Spleen (tissue), 11 donors: ENCODE data around the gene KREMEN1. TPM values are rescaled to one million over a fixed set of nuclear protein-coding genes. Genes with fewer than 3 reads are reported as not detected.
A peak's percentile ranks its signal among the peaks of the same experiment; 100 is the strongest.

ENCODE experiments used
- DNase-seq: peaks from one replicate; pipeline ENCODE4 v3.0.0-alpha.2; 2020
- H3K27ac ChIP-seq, 8 donors: fragments of 200-600 bp; sonication (generic) in 7 of 8; 1 replicate in 4 of 8; 2 replicates in 4 of 8; pipeline versions ENCODE4 v1.5.0 to v1.8.0; 2016 to 2021; ENCODE audit warnings: inconsistent platforms in 4 of 8, mild to moderate bottlenecking in 4 of 8, moderate library complexity in 1 of 8
- H3K27me3 ChIP-seq, 7 donors: fragments of 200-600 bp; sonication (generic) in 6 of 7; replicated peaks in 1 of 7; 1 replicate in 4 of 7; 2 replicates in 3 of 7; pipeline versions ENCODE4 v1.5.0 to v1.8.0; 2016 to 2021; ENCODE audit warnings: inconsistent platforms in 3 of 7, mild to moderate bottlenecking in 1 of 7
- H3K36me3 ChIP-seq, 6 donors: fragments of 200-600 bp; sonication (generic) in 5 of 6; 1 replicate in 4 of 6; 2 replicates in 2 of 6; pipeline versions ENCODE4 v1.5.0 to v1.8.0; 2016 to 2021; ENCODE audit warnings: inconsistent platforms in 2 of 6
- H3K4me1 ChIP-seq, 6 donors: fragments of 200-600 bp; sonication (generic) in 5 of 6; 1 replicate in 3 of 6; 2 replicates in 3 of 6; pipeline versions ENCODE4 v1.5.0 to v1.8.0; 2016 to 2021; ENCODE audit warnings: inconsistent platforms in 3 of 6
- H3K4me3 ChIP-seq, 8 donors: fragments of 200-600 bp; sonication (generic) in 7 of 8; 1 replicate in 4 of 8; 2 replicates in 4 of 8; pipeline versions ENCODE4 v1.5.0 to v1.8.0; 2016 to 2021; ENCODE audit warnings: inconsistent platforms in 4 of 8, mild to moderate bottlenecking in 4 of 8, moderate library complexity in 2 of 8
- H3K9me3 ChIP-seq, 8 donors: fragments of 200-600 bp; sonication (generic) in 7 of 8; 1 replicate in 4 of 8; 2 replicates in 4 of 8; pipeline versions ENCODE4 v1.5.0 to v1.8.0; 2016 to 2021; ENCODE audit warnings: inconsistent platforms in 4 of 8
- POLR2A ChIP-seq, 3 donors: fragments of 450-650 bp; IDR thresholded peaks; one replicate each; pipeline ENCODE4 v1.5.1; 2017; ENCODE audit warnings: antibody characterized with exemption in 3 of 3, mild to moderate bottlenecking in 1 of 3
- POLR2AphosphoS5 ChIP-seq, 3 donors: sonication (generic); formaldehyde crosslinking; IDR thresholded peaks; one replicate each; pipeline ENCODE4 v1.5.1; 2017; ENCODE audit warnings: antibody characterized with exemption in 3 of 3
- WGBS, 5 donors: extraction: QIAGEN DNeasy Blood & Tissue Kit in 3 of 5; methylation state at CpG; one replicate each; pipeline versions ENCODE4 v1.1.5 to v1.1.7; 2013 to 2018; 5-methylcytosine and 5-hydroxymethylcytosine counted together
- intact Hi-C: fragments of 100-400 bp; cut with DNase I; formaldehyde crosslinking; loops from one replicate; pipeline ENCODE4 v1.15.0; 2023; ENCODE audit warnings: low total_unique reads
- polyA plus RNA-seq, 3 donors: library from polyadenylated mRNA; stranded (reverse); fragments of 200-250 nt; gene quantifications; one replicate each; pipeline ENCODE4 v1.2.1, GENCODE V29; 2013
- total RNA-seq, 7 donors: library from RNA; depleted of rRNA in 3 of 7; stranded (reverse); fragments of >200 nt in 3 of 7; fragmentation: NEBNext Ultra II Directional in 4 of 7; extraction: Animal tissue kit (Norgen Biotek cat#: 25700) in 4 of 7; gene quantifications; one replicate each; pipeline versions ENCODE4 v1.1.0 to v1.2.1, GENCODE V29; 2016 to 2021
- TF ChIP-seq, protein P1 (sequence below), 11 experiments: fragments of 200-600 bp in 7 of 11; fragments of 450-650 bp in 4 of 11; sonication (generic) in 4 of 11; IDR thresholded peaks in 8 of 11; conservative IDR thresholded peaks in 3 of 11; 1 replicate in 7 of 11; 2 replicates in 4 of 11; pipeline versions ENCODE4 v1.4.0 to v1.8.0; 2016 to 2021; ENCODE audit warnings: antibody characterized with exemption in 11 of 11, inconsistent platforms in 4 of 11, mild to moderate bottlenecking in 1 of 11
- donor health status: healthy with polysubstance abuse.
- donor health status: DM: no; HTN: no; CAD: no; lungs with moderate emphysema.
- donor health status: DM: no; HTN: no; CAD: no.
- donor health status: Bipolar disorder and iron deficiency.
- donor health status: healthy.
- donor health status: DM: no; HTN: no; CAD: no.
- donor health status: DM: yes; HTN: yes; CAD: no.

Gene KREMEN1
- total and polyA plus RNA-seq, 10 donors = 1.5 to 41.3 (median 25.1) TPM

DNA sequence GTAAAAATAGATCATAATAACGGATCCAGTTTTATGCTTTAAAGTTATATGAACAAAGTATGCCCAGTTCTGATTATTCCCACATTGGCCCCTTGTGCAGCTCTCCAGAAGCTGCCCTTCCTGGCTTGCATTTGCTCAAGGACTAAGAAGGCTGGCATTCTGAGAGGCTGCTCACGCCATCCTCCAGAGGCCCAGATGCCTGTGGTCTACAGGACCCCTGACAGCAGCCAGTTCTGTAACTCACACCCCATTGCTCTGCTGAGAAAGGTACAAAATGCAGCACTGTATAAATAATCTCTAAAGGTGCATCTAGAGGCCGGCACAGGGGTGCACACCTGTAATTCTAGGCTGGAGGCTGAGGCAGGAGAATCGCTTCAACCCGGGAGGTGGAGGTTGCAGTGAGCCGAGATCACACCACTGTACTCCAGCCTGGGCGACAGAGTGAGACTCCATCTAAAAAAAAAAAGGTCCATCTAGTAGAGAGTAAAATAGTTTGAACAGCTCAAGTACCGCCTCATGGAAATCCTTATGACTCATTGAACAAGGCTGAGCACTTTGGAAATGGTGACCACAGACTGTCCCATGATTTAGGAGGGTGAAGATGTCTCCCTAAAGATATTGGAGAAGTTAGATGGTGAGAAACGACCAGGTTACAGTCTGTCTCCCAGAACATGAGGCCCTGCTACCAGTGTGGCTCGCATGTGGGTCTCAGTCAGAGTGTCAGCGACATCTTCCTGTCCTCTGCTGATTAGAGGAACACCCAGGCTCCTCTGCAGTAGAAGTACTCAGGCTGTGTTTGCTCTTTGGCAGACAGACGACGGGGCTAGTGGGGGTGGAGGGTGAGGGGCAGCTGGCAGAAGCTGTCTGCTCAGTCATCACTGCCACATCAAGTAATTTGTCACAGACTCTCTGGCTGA lies 56.3 kb downstream of the KREMEN1 start:
- TF ChIP-seq, protein P1, sequence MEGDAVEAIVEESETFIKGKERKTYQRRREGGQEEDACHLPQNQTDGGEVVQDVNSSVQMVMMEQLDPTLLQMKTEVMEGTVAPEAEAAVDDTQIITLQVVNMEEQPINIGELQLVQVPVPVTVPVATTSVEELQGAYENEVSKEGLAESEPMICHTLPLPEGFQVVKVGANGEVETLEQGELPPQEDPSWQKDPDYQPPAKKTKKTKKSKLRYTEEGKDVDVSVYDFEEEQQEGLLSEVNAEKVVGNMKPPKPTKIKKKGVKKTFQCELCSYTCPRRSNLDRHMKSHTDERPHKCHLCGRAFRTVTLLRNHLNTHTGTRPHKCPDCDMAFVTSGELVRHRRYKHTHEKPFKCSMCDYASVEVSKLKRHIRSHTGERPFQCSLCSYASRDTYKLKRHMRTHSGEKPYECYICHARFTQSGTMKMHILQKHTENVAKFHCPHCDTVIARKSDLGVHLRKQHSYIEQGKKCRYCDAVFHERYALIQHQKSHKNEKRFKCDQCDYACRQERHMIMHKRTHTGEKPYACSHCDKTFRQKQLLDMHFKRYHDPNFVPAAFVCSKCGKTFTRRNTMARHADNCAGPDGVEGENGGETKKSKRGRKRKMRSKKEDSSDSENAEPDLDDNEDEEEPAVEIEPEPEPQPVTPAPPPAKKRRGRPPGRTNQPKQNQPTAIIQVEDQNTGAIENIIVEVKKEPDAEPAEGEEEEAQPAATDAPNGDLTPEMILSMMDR (IDR thresholded peaks at IDR 0.05 in 8 of 11, conservative IDR thresholded peaks at IDR 0.05 in 3 of 11) = no peak
- TF ChIP-seq POLR2A (IDR thresholded peaks at IDR 0.05) (no peak), POLR2AphosphoS5 (IDR thresholded peaks at IDR 0.05) (no peak)
- Histone ChIP-seq H3K4me1 (no peaks in the 10 kb centered on the region), H3K27me3 (no peaks in the 10 kb centered on the region), H3K27ac (no peak overlapping the region), H3K36me3 (peaks cover 0 to 28% (median 0%) of the 10 kb centered on the region in 6 donors), H3K4me3 (no peak overlapping the region), H3K9me3 (no peaks in the 10 kb centered on the region)
- WGBS, 5 donors = 75 to 82% (median 78%) methylated on average over 13 of the region's 13 CpGs
- no peak for DNase-seq
- intact Hi-C loops = no loop called here

DNA sequence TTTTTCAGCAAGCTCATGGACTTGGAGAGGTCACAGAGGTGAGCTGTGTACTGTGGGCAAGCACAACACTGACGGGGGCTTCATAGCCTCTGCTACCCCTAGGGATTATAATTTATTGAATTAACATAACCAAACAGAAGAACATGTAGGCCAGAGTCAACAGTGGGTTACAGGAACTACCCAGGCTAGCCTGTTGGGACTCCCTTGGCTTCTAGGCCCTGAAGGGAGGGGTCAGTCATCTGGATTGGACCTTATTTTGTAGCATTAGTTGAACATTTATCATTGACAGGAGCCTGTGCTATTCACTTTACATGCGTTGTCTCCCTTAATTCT lies 56.9 kb downstream of the KREMEN1 start:
- Histone ChIP-seq H3K4me3 (no peak overlapping the region), H3K27ac (no peak overlapping the region), H3K9me3 (no peaks in the 10 kb centered on the region), H3K27me3 (peaks cover 0 to 2% (median 0%) of the 10 kb centered on the region in 7 donors), H3K36me3 (peaks cover 0 to 28% (median 0%) of the 10 kb centered on the region in 6 donors), H3K4me1 (peaks cover 0 to 1% (median 0%) of the 10 kb centered on the region in 6 donors)
- intact Hi-C loops = no loop called here
- DNase-seq = no peak
- 61 to 100% (median 89%) methylated on average over 2 of the region's 2 CpGs for WGBS, 5 donors
- TF ChIP-seq POLR2A (IDR thresholded peaks at IDR 0.05) = no peak

DNA sequence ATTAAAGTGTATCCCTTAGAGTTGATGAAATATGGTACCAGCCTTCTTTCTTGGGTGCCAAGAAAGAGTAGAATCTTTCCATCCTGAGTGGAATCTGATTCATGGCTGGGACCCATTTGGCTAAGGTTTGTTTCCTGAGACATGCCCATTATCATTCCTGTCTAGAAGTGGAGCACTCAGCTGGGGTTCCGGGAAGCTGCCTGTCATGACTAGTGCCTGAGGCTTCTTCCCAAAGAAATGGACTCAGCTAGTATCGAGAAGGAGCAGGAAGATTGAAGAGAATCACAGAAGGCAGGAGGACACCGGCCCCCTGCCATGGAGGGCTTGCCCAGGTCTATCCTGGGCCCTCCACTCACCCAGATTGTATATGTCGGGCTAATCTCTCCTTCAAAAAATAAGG lies 57.6 kb downstream of the KREMEN1 start:
- H3K9me3 ChIP-seq = no peaks in the 10 kb centered on the region
- peaks cover 0 to 21% (median 0%) of the 10 kb centered on the region in 6 donors for H3K36me3 ChIP-seq
- intact Hi-C loops = no loop called here
- peaks cover 0 to 5% (median 0%) of the 10 kb centered on the region in 7 donors for H3K27me3 ChIP-seq
- TF ChIP-seq POLR2A (IDR thresholded peaks at IDR 0.05) (no peak), POLR2AphosphoS5 (IDR thresholded peaks at IDR 0.05) (no peak)
- TF ChIP-seq, protein P1 (IDR thresholded peaks at IDR 0.05 in 8 of 11, conservative IDR thresholded peaks at IDR 0.05 in 3 of 11) = no peak
- no peak overlapping the region for H3K4me3 ChIP-seq
- DNase-seq = no peak
- WGBS, 5 donors = 82 to 97% (median 89%) methylated on average over 4 of the region's 4 CpGs
- no peak overlapping the region for H3K27ac ChIP-seq
- H3K4me1 ChIP-seq = peaks cover 0 to 8% (median 0%) of the 10 kb centered on the region in 6 donors

DNA sequence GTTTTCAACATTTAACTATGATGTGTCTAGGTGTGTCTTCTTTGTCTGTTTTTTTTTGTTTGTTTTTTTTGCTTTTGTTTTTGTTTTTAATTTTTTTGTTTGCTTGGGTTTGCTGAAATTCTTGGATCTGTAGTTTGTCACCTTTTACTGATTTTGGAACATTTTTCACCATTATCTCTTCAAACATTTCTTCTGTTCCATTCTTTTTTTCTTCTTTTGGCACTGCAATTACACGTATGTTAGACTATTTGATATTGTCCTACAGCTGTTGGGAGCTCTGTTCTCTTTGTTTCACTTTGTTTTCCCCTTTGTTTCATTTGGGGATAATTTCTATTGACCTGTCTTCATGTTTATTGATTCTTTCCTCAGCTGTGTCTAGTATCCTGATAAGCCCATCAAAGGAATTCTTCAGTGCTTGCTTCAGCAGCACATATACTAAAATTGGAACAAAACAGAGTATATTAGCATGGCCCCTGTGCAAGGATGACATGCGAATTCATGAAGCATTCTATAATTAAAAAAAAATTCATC lies 60.8 kb downstream of the KREMEN1 start:
- no peak for TF ChIP-seq POLR2A (IDR thresholded peaks at IDR 0.05)
- 87 to 98% (median 91%) methylated on average over 2 of the region's 2 CpGs for WGBS, 5 donors
- intact Hi-C loops = no loop called here
- Histone ChIP-seq H3K4me1 (peaks cover 0 to 27% (median 0%) of the 10 kb centered on the region in 6 donors), H3K36me3 (peaks cover 0 to 23% (median 2%) of the 10 kb centered on the region in 6 donors), H3K27ac (no peak overlapping the region), H3K27me3 (peaks cover 0 to 5% (median 0%) of the 10 kb centered on the region in 7 donors), H3K4me3 (no peak overlapping the region), H3K9me3 (no peaks in the 10 kb centered on the region)
- no peak for DNase-seq

DNA sequence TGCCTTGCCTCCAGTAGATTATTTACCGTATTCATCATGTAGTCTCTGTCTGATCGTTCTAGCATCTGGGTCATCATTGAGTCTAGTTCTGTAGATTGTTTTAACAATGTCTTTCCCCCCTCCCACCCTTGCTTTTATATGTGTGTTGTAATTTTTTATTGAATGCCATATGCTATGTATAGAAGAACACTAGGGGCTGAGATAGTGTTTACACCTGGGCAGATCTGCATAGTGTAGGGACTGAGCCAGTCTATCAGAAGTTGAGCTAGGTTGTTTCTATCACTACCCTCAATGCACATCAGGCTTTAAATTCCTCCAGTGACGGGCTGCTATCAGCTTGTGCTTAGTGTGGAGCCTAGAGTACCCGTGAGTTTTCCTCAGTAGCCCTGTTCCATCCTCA lies 61.6 kb downstream of the KREMEN1 start:
- Histone ChIP-seq H3K4me3 (no peak overlapping the region), H3K36me3 (peaks cover 0 to 30% (median 3%) of the 10 kb centered on the region in 6 donors), H3K4me1 (peaks cover 0 to 27% (median 0%) of the 10 kb centered on the region in 6 donors), H3K9me3 (no peaks in the 10 kb centered on the region), H3K27ac (peak overlapping the region in 1 of 8 donors; percentile 6), H3K27me3 (peaks cover 0 to 5% (median 0%) of the 10 kb centered on the region in 7 donors)
- WGBS, 5 donors = 84 to 97% (median 92%) methylated on average over 4 of the region's 4 CpGs
- intact Hi-C loops = no loop called here
- TF ChIP-seq, protein P1 (IDR thresholded peaks at IDR 0.05 in 8 of 11, conservative IDR thresholded peaks at IDR 0.05 in 3 of 11) = no peak
- TF ChIP-seq POLR2A (IDR thresholded peaks at IDR 0.05) = no peak
- no peak for TF ChIP-seq POLR2AphosphoS5 (IDR thresholded peaks at IDR 0.05)
- no peak for DNase-seq
